ENCODE measurements around the gene PCDHGA6.
"Not testable (repeated sequence)": the region's sequence is repeated elsewhere in the genome, so short reads cannot be mapped to it uniquely, and the experiment has no call there.

Gene PCDHGA6

DNA sequence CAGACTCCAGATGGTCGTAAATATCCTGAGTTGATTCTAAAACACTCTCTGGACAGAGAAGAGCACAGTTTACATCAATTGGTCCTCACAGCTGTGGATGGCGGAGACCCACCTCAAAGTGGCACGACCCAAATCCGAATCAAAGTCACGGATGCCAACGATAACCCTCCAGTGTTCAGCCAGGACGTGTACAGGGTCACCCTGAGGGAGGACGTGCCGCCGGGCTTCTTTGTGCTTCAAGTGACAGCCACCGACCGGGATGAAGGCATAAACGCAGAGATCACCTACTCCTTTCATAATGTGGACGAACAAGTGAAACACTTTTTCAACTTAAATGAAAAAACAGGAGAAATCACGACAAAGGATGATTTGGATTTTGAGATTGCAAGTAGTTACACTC is 13.0 kb upstream of the PCDHGA6 start:
- no peak for DNase-seq

DNA sequence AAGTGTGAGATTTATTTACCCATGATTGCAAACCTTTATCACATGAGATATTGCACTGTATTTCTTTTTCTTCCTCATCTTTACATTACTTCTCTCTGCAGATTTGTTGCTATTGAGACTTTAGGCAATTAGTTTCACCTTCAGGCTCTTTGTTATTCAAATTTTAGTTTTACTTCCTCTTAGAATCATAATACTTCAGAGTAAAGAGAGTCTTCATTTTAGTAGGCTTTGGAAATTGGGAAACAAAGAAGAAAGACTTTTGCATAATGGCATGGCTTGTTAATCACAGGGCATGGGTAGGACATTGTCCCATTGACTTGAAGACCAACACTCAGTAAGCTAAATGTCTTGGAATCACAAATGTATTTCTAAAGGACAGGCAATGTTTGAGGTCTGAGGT is 11.0 kb upstream of the PCDHGA6 start:
- DNase-seq, result no peak

- no peak for DNase-seq
Observed at GRCh38 chr5:141363952-141364660, 9.6 kb upstream of the PCDHGA6 start, which contains the start of gene PCDHGA5. Gene PCDHGA5 (plus strand): TSS chr5:141364162. CDS start chr5:141364331, 169 bp downstream.

DNA sequence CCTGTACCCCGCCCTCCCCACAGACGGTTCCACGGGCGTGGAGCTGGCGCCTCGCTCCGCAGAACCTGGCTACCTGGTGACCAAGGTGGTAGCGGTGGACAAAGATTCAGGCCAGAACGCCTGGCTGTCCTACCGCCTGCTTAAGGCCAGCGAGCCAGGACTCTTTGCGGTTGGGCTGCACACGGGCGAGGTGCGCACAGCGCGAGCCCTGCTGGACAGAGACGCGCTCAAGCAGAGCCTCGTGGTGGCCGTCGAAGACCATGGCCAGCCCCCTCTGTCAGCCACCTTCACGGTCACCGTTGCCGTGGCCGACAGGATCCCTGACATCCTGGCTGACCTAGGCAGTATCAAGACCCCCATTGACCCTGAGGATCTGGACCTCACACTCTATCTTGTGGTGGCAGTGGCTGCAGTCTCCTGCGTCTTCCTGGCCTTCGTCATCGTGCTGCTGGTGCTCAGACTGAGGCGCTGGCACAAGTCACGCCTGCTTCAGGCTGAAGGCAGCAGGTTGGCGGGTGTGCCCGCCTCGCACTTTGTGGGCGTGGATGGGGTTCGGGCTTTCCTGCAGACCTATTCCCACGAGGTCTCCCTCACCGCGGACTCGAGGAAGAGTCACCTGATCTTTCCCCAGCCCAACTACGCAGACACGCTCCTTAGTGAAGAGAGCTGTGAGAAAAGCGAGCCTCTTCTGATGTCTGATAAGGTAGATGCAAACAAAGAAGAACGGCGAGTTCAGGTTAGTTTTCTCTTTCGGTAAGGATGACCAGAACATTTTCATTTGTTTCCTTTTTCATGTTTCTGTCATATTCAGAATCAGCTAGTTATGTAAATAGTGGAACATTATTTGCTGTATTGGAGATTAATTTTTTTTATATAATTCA is 7.4 kb upstream of the PCDHGA6 start:
- no peak for DNase-seq

DNA sequence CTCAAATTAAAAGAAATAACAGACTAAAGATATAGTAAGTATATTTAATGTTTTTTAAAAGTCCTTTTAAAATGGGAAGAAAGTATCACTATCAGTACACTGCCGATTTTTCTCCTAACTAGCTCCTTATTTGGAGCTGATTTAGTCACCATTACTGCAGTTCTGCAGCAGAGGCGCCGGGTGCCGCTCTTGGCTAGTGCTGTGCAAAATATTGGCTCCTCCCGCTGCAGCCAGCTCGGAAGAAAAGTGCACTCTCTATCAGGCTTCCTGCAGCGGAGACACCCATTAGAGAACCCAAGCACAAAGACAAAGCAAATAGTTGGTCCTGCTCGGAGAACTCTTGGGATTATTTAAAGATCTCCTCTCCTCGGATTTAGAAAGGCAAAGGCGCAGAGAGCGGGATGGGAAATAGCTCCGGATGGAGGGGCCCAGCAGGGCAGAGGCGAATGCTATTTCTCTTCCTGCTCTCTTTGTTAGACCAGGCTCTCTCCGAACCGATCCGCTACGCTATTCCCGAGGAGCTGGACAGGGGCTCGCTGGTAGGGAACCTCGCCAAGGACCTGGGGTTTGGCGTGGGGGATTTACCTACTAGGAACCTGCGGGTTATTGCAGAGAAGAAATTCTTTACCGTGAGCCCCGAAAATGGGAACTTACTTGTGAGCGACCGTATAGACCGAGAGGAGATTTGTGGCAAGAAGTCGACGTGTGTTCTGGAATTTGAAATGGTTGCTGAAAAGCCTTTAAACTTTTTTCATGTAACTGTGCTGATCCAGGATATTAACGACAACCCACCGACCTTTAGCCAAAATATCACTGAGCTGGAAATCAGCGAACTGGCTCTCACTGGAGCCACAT is 3.5 kb upstream of the PCDHGA6 start, which contains the start of gene PCDHGB3:
Gene PCDHGB3 (plus strand): TSS at position 249 of the 855 bp plus-strand sequence. CDS start 153 bp downstream, at position 402.
- DNase-seq, result no peak

DNA sequence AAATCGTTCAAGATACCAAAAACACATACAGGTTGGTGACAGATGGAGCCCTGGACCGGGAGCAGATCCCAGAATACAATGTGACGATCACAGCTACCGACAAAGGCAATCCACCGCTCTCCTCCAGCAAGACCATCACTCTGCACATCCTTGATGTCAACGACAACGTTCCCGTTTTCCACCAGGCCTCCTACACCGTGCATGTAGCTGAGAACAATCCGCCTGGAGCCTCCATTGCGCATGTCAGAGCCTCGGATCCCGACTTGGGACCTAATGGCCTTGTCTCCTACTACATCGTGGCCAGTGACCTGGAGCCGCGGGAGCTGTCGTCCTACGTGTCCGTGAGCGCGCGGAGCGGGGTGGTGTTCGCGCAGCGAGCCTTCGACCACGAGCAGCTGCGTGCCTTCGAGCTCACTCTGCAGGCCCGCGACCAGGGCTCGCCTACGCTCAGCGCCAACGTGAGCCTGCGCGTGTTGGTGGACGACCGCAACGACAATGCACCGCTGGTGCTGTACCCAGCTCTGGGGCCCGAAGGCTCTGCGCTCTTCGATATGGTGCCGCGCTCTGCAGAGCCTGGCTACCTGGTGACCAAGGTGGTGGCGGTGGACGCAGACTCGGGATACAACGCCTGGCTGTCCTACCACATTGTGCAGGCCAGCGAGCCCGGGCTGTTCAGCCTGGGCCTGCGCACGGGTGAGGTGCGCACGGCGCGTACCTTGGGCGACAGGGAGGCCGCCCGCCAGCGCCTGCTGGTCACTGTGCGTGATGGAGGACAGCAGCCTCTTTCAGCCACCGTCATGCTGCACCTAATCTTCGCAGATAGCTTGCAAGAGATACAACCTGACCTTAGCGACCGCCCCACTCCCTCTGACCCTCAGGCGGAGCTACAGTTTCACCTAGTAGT is 1.9 kb upstream of the PCDHGA6 start:
- no peak for DNase-seq

DNA sequence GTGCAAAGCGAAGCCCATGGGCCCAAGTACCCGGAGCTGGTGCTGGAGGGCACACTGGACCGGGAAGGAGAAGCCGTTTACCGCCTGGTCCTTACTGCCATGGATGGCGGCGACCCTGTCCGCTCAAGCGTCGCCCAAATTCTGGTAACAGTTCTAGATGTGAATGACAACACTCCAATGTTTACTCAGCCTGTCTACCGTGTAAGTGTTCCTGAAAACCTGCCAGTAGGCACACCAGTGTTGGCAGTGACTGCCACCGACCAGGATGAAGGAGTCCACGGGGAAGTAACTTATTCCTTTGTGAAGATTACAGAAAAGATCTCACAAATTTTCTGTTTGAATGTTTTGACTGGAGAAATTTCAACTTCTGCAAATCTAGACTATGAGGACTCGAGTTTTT is 936 bp downstream of the PCDHGA6 start:
- DNase-seq, result no peak

DNA sequence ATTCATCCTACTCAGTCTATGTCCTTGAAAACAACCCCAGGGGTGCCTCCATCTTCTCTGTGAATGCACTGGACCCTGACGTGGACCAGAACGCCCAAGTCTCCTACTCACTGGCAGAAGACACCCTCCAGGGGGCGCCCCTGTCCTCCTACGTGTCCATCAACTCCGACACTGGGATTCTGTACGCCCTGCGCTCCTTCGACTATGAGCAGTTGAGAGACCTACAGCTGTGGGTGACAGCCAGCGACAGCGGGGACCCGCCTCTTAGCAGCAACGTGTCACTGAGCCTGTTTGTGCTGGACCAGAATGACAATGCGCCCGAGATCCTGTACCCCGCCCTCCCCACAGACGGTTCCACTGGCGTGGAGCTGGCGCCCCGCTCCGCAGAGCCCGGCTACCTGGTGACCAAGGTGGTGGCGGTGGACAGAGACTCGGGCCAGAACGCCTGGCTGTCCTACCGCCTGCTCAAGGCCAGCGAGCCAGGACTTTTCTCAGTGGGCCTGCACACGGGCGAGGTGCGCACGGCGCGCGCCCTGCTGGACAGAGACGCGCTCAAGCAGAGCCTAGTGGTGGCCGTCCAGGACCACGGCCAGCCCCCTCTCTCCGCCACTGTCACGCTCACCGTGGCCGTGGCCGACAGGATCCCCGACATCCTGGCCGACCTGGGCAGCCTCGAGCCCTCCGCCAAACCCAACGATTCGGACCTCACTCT is 1.9 kb downstream of the PCDHGA6 start:
- not testable (repeated sequence) for DNase-seq

DNA sequence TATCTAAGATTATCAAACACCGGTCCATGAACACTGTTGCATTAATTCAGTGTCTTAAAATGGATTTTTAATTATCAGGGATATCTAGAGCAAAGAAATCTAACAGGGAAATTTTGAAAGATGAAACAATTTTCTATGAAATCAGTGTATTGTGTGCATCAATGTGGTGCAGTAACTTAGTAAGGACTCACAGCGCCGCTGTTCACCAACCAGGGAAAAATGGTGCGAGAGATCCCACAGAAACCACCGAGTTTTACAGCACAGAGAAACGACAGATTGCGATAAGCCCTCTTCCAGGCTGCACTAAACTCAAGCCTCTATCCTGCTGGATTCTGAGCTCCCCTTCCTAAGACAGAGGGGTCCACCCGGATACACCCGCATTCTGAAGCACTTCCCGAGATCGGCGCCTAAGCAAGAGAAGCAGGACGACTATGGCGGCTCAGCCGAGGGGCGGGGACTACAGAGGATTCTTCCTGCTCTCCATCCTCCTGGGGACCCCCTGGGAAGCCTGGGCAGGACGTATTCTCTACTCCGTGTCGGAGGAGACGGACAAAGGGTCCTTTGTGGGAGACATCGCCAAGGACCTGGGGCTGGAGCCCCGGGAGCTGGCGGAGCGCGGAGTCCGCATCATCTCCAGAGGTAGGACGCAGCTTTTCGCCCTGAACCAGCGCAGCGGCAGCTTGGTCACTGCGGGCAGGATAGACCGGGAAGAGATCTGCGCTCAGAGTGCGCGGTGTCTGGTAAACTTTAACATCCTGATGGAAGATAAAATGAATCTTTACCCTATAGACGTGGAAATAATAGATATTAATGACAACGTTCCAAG is 9.0 kb downstream of the PCDHGA6 start, which contains the start of gene PCDHGA7:
Gene PCDHGA7 (plus strand): TSS at position 274 of the 826 bp plus-strand sequence. CDS start 158 bp downstream, at position 432.
- DNase-seq, result no peak

DNA sequence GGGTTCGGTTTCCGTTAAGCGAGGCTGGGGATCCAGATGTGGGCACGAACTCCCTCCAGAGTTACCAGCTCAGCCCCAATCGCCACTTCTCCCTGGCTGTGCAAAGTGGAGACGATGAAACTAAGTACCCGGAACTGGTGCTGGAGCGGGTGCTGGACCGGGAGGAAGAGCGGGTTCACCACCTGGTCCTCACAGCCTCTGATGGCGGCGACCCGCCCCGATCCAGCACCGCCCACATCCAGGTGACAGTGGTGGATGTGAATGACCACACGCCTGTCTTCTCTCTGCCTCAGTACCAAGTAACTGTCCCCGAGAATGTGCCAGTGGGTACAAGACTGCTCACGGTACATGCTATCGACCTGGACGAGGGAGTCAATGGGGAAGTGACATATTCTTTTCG is 9.7 kb downstream of the PCDHGA6 start:
- DNase-seq, result no peak

DNA sequence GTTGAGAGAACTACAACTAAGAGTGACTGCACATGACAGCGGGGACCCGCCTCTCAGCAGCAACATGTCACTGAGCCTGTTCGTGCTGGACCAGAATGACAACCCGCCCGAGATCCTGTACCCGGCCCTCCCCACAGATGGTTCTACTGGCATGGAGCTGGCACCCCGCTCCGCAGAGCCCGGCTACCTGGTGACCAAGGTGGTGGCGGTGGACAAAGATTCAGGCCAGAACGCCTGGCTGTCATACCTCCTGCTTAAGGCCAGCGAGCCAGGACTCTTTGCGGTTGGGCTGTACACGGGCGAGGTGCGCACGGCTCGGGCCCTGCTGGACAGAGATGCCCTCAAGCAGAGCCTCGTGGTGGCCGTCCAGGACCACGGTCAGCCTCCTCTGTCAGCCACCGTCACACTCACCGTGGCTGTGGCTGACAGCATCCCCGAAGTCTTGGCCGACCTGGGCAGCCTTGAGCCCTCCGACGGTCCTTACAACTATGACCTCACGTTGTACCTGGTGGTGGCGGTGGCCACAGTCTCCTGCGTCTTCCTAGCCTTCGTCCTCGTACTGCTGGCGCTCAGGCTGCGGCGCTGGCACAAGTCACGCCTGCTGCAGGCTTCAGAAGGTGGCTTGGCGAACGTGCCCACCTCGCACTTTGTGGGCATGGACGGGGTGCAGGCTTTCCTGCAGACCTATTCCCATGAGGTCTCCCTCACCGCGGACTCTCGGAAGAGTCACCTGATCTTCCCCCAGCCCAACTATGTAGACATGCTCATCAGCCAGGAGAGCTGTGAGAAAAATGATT is 11.0 kb downstream of the PCDHGA6 start:
- DNase-seq, result no peak

DNA sequence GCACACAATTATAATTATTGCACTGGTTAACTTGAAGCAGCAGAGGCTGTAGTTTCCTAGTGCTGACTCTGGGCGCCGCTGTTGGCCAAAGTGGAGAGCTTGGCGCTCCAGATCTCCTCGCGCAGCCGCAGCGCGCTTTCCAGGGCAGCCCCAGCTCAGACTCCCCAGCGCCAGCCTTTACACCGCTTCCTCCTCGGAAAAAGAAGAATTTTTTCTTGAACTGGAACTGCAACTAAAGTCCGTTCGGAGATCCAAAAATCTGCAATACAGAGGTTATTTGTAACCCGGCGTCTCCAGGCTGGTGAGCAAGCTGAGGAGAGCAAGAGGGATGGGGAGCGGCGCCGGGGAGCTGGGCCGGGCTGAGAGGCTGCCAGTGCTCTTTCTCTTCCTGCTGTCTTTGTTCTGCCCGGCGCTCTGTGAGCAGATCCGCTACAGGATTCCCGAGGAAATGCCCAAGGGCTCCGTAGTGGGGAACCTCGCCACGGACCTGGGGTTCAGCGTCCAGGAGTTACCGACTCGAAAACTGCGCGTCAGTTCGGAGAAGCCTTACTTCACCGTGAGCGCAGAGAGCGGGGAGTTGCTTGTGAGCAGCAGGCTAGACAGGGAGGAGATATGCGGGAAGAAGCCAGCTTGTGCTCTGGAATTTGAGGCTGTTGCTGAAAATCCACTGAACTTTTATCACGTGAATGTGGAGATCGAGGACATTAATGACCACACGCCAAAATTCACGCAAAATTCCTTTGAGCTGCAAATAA is 14.0 kb downstream of the PCDHGA6 start, which contains the start of gene PCDHGB4:
Gene PCDHGB4 (plus strand): TSS at position 142 of the 755 bp plus-strand sequence. CDS start 187 bp downstream, at position 329.
- not testable (repeated sequence) for DNase-seq

DNA sequence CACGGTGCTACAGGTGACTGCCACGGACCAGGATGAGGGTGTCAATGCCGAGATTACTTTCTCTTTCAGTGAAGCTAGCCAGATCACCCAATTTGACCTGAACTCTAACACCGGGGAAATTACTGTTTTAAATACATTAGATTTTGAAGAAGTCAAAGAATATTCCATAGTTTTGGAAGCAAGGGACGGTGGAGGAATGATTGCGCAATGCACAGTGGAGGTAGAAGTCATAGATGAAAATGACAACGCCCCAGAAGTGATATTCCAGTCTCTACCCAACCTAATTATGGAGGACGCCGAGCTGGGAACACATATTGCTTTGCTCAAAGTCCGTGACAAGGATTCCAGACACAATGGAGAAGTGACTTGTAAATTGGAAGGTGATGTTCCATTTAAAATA is 15.0 kb downstream of the PCDHGA6 start:
- DNase-seq, result no peak

- DNase-seq, result no peak
Observed at GRCh38 chr5:141389153-141390042, 15.7 kb downstream of the PCDHGA6 start.

GRCh38 chr5:141392429-141393198 is 18.9 kb downstream of the PCDHGA6 start, which contains the start of gene PCDHGA8:
Gene PCDHGA8 (plus strand): TSS chr5:141392633. CDS start chr5:141392814, 181 bp downstream.
- DNase-seq, result no peak

DNA sequence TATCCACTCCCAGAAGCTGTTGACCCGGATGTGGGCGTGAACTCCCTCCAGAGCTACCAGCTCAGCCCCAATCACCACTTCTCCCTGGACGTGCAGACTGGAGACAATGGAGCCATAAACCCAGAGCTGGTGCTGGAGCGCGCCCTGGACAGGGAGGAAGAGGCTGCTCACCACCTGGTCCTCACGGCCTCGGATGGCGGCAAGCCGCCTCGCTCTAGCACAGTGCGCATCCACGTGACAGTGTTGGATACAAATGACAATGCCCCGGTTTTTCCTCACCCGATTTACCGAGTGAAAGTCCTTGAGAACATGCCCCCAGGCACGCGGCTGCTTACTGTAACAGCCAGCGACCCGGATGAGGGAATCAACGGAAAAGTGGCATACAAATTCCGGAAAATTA is 19.6 kb downstream of the PCDHGA6 start:
- DNase-seq, result no peak
